SK-N-SH (cell line): ENCODE measurements around the gene ARAP1.

Experiments
- MXI1 ChIP-seq: IDR thresholded peaks from 2 replicates; pipeline ENCODE4 v1.6.1; 2012; ENCODE audit warnings: mild to moderate bottlenecking, low read depth, low read length, improper control_type of control experiment
- RAD21 ChIP-seq: IDR thresholded peaks from 2 replicates; pipeline ENCODE4 v1.6.1; 2012; ENCODE audit warnings: mild to moderate bottlenecking, low read length
- RCOR1 ChIP-seq: fragments of 150-350 bp; IDR thresholded peaks from 2 replicates; pipeline ENCODE4 v1.6.1; 2017; ENCODE audit warnings: antibody characterized with exemption, low read length

DNA sequence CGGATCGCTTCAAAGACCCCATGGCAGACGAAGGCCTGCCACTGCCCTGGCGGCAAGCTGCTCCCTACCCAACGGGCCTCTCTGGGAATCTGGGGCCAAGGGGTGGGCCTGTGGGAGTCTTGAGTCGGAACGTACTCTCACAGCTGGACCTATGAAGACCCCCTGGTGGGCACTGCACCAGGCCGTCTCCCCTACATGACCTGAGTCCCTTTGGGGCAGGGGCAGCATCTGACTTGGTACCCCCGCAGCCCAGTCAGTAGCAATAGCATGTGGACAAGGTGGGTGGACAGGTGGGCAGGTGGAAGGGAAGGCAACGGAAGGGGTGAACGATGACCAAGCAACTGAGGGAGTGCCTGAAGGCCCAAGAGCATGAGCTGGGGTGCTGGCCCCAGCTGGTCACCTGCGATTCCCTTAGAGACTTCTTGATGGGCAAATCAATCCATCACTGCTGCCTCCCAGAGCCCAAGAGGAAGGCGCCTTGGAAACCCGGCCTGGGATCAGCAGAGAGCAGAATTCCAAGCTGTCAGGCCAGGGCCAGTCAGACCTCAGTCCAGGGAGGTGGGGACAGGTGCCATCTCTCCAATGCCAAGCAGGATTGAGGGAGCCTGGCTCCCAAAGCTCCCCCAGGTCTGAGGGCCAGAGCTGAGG lies 35.3 kb downstream of the ARAP1 start:
- TF ChIP-seq RCOR1 (no peak), RAD21 (no peak), MXI1 (no peak)
